Measurements from ENCODE around the gene MOV10.
"Not testable (repeated sequence)": the region's sequence is repeated elsewhere in the genome, so short reads cannot be mapped to it uniquely, and the experiment has no call there.

The MOV10 gene, protein sequence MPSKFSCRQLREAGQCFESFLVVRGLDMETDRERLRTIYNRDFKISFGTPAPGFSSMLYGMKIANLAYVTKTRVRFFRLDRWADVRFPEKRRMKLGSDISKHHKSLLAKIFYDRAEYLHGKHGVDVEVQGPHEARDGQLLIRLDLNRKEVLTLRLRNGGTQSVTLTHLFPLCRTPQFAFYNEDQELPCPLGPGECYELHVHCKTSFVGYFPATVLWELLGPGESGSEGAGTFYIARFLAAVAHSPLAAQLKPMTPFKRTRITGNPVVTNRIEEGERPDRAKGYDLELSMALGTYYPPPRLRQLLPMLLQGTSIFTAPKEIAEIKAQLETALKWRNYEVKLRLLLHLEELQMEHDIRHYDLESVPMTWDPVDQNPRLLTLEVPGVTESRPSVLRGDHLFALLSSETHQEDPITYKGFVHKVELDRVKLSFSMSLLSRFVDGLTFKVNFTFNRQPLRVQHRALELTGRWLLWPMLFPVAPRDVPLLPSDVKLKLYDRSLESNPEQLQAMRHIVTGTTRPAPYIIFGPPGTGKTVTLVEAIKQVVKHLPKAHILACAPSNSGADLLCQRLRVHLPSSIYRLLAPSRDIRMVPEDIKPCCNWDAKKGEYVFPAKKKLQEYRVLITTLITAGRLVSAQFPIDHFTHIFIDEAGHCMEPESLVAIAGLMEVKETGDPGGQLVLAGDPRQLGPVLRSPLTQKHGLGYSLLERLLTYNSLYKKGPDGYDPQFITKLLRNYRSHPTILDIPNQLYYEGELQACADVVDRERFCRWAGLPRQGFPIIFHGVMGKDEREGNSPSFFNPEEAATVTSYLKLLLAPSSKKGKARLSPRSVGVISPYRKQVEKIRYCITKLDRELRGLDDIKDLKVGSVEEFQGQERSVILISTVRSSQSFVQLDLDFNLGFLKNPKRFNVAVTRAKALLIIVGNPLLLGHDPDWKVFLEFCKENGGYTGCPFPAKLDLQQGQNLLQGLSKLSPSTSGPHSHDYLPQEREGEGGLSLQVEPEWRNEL

DNA sequence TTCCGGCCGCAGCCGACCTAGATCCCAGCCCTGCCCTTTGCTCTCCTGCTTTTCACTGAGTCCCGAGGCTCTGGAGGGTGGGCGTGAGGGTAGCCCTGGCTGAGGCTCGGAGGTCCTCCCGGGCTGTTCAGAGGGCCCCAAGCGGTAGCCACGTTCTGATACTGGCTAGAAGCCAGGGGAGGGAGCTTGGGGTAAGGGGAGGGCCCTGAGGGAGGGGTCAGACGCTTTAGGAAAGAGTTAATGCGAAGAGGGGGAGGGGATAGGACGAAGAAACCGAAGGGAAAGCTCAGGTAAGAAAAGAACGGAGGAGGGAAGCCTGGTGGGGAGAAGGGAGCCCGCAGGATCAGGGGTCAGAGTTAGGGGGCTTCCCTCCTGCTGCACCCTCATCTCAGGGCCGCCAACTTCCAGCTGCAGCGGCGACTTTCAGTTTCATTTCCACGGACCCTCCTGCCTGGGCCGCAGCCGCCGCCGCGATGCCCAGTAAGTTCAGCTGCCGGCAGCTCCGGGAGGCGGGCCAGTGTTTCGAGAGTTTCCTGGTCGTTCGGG is at the start of gene MOV10:
MOV10 (plus strand) TSS at position 220 of the 546 bp plus-strand sequence; CDS start at position 474, 254 bp downstream.
- peak; percentile 35 for DNase-seq

DNA sequence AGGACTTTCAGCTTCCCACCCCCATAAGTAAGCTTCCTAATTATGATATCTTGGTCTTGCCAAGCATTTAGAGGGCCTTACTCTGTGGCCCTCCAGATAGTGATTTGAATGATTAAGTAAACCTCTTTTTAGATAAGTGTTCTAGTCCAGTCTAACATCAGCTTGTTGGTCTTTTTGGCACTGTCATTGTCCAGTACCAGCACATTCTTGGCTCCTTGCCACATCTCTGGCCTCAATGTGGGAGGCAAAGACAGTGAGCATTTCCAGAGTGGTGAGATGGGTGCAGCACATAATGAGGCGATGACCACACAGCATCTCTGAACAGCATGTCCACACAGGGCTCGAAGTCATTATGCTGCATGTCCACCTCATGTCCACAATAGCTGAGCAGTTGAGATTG is 48.8 kb upstream of the MOV10 start:
- no peak for DNase-seq

DNA sequence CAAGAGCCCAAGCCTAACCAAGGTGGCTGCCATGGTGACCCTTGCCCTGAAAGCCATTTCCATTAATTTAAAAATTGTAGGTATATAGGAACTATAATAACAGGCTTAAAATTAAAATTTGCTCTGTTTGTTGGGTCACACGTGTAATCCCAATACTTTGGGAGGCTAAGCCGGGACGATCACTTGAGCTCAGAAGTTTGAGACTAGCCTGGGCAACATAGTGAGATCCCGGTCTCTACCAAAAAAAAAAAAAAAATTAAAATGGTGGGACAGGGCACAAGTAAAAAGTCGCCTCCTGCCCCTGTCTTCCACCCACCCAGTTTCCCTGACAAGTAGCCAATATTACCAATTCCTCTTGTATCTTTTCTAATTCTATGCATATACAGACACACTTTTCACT is 48.3 kb upstream of the MOV10 start:
- DNase-seq = no peak

DNA sequence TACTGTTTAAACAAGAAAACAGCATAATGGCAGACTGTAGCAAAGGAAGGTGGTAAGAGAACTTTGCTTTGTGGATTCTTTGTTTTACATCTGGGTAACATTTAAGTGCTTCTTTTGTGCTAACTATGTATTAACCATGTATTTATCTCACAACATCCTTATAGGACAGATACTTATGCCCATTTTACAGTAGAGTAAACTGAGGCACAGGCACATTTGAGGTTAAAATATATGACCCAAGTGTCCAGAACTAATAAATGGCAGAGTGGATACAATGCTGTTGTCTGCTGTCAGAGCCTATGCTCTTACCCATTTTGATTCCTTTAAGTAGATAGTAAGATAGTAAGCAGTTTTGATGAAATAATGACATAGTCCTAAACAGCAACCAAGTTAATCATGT is 47.6 kb upstream of the MOV10 start:
- no peak for DNase-seq

DNA sequence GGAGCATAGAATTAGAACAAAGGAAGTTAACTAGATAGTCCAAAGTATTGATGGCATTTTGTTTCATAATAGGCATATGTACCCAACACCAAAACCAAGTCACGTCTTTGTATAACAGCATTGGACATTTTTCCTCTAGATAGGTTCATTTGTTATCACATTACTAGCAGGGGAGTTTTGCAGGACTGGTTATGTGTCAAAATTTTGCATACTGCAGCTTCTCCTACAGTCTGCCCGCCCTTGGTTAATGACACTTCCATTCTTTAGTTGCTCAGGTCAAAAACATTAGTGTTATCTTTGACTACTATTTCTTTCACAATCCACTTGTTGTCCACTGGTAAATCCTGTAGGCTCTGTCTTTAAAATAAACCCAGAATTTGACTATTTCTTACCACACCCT is 45.9 kb upstream of the MOV10 start:
- no peak for DNase-seq

DNA sequence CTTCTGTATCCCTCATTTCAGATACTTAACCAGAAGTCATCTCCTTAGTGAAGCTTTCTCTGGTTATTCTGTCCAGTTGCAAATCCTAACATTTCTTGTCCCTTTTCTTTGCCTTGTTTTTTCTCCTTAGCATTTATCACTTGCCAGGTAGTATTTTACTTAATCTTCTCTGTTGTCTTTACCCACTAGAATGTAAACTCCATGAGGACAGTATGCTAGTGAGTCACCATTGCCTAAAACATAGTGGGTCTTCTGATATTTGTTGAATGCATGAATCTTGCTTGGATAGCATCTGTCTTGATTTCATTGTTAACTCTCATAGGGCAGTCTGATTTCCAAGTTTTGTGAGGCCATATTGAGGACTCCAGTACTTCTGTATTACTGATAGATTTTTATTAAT is 45.2 kb upstream of the MOV10 start:
- DNase-seq = no peak

DNA sequence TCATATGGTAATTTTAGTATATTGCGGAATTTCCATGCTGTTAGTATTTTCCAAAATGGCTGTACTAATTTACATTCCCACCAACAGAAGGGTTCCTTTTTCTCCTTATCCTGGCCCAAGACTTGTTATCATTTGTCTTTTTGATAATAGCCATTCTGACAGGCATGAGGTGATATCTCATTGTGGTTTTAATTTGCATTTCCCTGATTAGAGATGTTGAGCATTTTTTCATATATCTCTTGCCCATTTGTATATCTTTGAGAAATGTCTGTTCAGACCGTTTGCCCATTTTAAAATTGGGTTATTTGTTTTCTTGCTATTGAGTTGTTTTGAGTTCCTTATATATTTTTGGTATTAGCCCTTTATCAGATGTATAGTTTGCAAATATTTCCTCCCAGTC is 40.8 kb upstream of the MOV10 start:
- DNase-seq = no peak

DNA sequence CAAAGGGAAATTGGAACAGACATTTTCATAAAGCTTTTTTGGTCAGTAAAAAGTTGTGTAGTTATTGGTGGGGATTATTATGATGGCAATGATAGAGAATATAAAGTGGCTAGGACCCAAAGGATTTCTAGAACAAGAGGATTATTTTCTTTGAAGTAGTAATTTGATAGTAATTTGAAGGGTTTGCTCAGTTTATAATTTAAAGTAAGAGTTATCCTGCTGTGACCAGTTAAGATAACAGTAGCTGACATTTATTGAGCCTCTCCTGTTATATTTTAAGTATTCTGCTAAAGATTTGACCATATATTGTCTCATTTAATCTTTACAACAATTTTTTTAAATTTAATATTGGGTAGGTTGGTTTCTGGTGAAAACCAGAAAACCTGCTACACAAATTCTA is 40.1 kb upstream of the MOV10 start:
- no peak for DNase-seq

DNA sequence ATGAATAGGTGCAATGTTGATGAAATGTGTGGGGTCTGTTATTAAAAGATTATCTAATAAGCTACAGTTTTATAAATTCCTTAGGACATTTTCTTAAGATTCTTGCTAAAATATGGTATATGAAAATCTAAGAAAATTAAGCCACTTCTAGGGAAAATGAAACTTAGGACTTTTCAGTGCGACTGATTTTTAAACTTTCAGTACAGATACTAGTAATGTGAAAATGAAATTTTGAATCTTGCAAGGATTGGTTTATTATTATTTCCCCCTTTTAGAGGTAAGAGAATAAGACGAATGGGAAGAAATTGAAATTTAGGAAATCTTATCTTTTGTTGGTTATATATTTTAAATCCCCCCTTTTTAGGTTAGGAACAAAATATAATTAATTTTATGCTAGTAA is 38.4 kb upstream of the MOV10 start:
- no peak for DNase-seq

DNA sequence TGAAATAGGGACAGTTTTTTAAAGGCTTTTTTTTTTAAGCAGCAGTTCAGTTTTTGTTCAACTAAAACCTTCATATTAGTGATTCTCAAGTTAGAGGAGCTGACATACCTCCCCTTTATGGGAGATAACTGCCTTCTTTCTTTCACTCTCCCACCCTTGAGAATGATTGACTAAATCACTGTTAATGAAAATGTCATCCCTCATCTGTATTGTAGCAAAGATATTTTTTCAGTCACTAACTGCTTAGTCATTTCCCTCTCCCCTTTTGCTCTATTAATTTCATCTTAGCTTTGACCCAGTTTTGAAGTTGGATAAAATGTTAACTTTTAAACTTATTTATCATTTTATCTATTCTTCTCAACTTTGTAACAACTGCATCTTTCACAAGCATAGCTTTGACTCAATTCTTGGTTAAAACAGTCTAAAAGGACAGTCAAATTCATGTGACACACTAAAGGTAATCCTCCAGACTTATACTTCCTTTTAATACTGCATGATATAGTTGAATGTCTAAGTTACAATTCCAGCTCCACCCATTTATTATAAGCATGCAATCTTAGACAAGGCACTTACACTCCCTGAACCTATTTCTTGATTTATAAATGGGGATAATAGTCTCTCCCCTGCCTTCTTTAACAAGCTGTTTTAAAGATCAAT is 37.7 kb upstream of the MOV10 start:
- no peak for DNase-seq

DNA sequence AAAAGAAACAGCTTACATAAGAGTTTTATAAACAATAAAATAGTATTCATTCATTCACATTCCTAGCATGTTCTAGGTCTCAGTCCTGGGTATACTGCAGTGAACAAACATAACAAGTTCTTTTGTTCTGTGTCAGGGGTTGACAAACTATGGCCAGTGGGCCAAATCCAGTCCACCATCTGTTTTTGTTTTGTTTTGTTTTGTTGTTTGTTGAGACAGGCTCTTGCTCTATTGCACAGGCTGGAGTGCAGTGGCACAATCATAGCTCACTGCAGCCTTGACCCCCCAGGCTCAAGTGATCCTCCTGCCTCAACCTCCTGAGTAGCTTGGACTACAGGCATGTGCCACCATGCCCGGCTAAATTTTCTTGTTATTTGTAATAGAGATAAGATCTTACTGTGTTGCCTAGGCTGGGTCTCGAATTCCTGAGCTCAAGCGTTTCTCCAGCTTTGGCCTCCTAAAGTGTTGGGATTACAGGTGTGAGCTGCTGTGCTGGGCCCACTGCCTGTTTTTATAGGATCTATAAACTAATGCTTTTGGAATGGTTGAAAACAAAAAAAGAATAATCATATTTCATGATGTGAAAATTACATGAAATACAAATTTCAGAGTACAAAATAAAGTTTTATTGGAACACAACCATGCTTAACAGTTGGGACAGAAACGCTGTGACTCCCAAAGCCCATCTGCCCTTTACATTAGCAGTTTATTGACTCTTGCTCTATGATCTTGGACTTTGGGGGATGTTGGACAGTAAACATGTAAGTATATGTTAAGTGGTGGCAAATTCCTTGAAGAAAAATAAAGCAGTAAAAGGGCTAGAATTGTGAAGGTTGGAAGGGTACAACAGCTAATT is 37.0 kb upstream of the MOV10 start:
- no peak for DNase-seq

DNA sequence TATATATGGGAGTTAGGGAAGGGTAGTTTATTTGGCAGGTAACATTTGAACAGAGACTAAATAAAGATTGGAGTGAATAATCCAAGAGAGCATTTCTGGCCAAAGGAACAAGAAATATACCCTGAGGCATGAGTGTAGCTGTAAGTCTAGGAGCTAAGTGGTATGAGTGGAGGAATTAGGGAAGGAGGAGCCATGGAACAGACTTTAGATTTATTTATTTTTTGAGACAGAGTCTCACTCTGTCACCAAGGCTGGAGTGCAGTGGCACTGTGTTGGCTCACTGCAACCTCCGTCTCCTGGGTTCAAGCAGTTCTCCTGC is 36.4 kb upstream of the MOV10 start:
- DNase-seq = no peak

DNA sequence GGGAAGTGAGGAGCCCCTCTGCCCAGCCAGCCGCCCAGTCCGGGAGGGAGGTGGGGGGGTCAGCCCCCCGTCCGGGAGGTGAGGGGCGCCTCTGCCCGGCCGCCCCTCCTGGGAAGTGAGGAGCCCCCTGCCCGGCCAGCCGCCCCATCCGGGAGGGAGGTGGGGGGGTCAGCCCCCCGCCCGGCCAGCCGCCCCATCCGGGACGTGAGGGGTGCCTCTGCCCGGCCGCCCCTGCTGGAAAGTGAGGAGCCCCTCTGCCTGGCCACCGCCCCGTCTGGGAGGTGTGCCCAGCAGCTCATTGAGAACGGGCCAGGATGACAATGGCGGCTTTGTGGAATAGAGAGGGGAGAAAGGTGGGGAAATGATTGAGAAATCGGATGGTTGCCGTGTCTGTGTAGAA is 34.0 kb upstream of the MOV10 start:
- not testable (repeated sequence) for DNase-seq

DNA sequence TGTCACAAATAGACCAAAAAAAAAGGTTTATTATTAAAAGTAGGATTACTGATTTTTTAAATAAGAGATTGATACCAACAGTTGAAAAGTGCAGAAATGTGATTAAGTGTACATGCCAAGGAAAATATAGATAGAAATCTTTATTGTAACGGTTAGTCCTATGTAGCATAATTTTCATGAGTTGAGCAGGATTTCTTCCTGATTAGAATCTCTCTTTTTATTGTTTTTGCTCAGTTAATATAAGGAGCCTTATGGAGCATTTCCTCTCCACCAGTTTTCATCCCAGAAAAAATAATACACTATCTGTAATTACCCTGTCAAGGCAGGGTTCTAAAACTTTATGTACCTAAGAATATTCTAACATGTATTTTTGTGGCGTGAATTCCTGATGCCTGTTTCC is 31.4 kb upstream of the MOV10 start:
- no peak for DNase-seq

DNA sequence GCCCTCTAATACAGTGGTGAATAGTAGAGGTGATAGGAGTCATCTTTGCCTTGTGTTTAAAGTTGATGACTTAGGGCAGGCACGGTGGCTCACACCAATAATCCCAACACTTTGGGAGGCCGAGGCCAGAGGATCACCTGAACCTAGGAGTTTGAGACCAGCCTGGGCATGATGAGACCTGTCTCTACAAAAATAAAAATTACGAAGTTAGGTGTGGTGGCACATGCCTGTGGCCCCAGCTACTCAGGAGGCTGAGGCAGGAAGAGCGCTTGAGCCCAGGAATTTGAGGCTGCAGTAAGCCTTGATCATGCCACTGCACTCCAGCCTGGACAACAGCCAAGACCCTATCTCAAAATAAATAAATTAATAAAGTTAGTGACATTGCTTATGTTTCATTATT is 28.2 kb upstream of the MOV10 start:
- DNase-seq = no peak

DNA sequence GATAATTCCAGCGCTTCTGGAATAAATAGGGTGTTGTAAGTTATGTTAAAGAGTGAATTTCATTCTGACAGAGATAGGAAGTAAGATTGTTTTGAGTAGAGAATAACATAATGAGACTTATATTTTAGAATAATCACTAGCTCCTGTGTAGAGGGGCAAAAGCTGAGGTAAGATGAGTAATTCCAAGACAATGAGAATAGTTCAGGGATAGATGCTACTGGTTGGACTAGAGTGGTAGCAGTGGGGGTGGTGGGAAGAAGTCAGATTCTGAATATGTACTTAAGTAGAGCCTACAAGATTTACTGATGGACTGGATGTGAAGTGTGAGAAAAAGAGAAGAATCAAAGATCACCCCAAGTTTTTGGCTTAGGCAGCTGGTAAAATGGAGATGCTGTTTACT is 23.3 kb upstream of the MOV10 start:
- no peak for DNase-seq

DNA sequence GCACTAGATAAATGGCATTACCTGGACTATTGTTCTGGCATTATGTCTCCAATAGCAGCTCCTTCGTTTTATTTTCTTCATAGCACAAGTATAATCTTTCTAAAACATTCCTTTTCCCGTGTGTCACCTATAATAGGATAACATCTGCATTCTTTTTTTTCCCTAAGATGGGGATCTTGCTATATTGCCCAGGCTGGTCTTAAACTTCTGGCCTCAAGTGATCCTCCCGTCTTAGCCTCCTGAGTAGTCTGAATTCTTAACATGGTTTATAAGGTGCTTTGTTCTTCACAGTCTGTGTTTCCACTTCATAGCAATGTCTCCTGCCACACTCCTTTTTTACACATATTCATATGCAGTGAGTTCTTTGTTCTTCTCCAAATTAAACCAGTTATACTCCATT is 8.6 kb upstream of the MOV10 start:
- no peak for DNase-seq

DNA sequence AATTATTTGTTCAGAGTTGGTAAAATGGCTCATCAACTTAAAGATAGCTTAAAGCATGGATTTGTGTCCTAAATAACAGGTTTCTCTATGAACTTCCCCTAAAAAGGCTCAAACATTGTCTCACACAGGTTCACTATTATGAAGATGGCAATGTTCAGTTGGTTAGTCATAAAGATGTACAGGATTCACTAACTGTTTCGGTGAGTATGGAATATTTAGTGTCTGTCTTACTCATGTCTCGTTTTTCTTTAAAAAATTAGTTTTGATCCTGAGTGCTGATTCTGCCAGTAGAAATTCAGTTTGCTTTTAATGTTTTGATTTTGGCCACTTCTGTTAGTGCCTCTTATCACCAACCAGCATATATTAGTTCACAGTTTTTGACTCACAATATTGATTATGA is 7.5 kb upstream of the MOV10 start:
- DNase-seq = no peak

DNA sequence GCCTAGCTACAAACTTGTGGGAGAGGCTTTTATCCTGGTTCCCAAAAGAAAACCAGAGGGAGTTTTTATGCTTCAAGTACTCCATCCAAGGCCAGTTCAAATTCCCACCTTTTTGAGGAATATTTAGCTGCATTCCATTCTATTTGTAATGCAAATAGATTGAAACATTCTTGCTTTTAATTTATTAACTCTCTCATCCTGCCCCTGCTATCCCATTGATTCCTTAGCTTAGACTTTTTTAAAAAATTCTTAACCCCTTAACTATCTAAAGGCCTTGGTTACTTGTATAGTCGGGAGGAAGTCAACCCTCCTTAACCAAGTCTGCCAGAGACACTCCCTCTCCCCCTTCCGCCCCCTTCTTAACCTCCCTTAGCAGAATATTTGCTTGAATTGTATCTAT is 2.5 kb upstream of the MOV10 start:
- DNase-seq = no peak

DNA sequence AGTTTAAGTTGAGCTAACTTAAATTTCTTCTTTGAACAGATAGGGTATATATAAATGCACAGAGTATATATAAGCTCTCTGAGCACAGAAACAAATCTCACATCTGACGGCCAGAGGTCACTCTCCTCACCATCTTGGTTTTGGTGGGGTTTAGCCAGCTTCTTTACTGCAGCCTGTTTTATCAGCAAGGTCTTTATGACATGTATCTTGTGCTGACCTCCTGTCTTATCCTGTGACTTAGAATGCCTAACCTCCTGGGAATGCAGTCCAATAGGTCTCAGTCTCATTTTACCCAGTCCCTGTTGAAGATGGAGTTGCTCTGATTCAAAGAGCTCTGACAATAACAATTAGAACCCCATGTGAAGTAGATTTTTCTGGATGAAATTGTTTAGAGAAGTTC is 1.6 kb upstream of the MOV10 start:
- no peak for DNase-seq

DNA sequence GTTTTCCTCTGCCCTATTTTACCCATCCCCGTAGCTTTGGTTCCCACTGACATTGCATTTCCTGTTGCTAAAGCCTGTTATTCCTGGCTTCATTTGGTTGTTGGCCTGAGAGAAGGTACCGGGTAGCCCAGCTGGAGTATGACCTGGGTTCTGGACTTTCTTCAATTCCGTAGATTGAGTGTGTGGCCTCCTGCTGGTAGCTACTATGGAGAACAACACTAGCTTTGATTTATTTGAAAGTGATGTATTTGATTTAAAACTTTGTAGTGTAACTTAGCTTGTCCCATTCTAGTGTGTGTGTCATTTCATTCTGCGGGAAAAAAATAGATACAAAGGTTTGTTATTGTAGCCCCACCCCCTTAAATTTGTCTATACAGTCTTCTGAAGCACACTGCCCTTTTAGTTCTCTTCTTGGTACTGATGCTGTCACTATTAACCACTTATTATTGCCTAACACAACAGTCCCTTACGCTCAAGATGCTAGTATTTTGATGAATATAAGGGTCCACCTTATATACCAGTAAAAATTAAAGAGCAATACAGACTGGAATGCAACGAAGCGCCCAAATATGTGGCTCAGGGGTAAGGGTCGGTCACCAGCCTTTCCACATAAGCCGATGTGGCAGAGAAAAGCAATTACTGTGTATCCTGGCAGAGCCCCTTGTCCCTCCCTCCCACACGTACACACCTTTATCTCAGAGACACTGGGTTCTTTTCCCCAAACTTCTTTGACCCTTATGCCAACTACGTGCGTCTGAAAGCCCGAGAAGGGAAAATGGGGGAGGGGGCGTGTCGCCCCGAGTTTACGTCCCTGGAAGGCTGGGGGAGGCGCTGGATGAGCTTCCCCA is 643 bp upstream of the MOV10 start:
- no peak for DNase-seq

Data from NCI-H2107 (cell line).